ENCODE data around the gene STX11. TPM values are rescaled to one million over a fixed set of nuclear protein-coding genes. Genes with fewer than 3 reads are reported as not detected.

STX11 gene
- total RNA-seq, 5 donors from 2014 or later (not counting 1 experiment from before 2014, with no cell fraction given): 4.3 to 12.6 (median 10.7) TPM

- no peak overlapping the region for H3K27ac Mint-ChIP-seq
- peaks cover 33 to 51% (median 36%) of the 10 kb centered on the region in 3 donors for H3K4me1 Mint-ChIP-seq
- H3K27me3 ChIP-seq (replicated peaks in 1 of 2; ENCODE audit: control insufficient read depth in 2 of 2, extremely low read depth in 1 of 2, insufficient read depth in 2 of 2, low read length in 1 of 2): no peaks in the 10 kb centered on the region
- ChIA-PET POLR2A (interaction anchor here (0.6 kb wide), 2 partner anchors 334 to 1590 kb away, joined by 3 read pairs; no protein-coding TSS in a partner anchor), CTCF (no interaction called here)
- DNase-seq (no peak), ATAC-seq (replicated peaks in 1 of 4) (no peak)
- no peaks in the 10 kb centered on the region for H3K36me3 ChIP-seq (ENCODE audit: control insufficient read depth in 2 of 2, extremely low read depth in 1 of 2, insufficient read depth in 1 of 2, low read length in 1 of 2)
- WGBS (ENCODE audit: insufficient coverage): 90% methylated on average over 3 of the region's 5 CpGs
- H3K27me3 Mint-ChIP-seq: no peaks in the 10 kb centered on the region
- no peaks in the 10 kb centered on the region for H3K9me3 Mint-ChIP-seq
- H3K4me3 Mint-ChIP-seq: no peak overlapping the region
- no peak overlapping the region for H3K4me3 ChIP-seq (ENCODE audit: control insufficient read depth in 1 of 2, extremely low read depth in 1 of 2, low read length in 1 of 2)
- H3K4me1 ChIP-seq (ENCODE audit: control insufficient read depth in 1 of 2, extremely low read depth in 1 of 2, insufficient read depth in 2 of 2, low read length in 2 of 2): peaks cover 0 to 32% of the 10 kb centered on the region in 2 experiments
- no peak overlapping the region for H3K27ac ChIP-seq (ENCODE audit: low read length)
- peaks cover 37% of the 10 kb centered on the region for H3K36me3 Mint-ChIP-seq
- no peaks in the 10 kb centered on the region for H3K9me3 ChIP-seq
Measured at GRCh38 chr6:144153260-144153659, 2.9 kb downstream of the STX11 start.

- Histone ChIP-seq H3K9me3 (no peaks in the 10 kb centered on the region), H3K4me1 (ENCODE audit: control insufficient read depth in 1 of 2, extremely low read depth in 1 of 2, insufficient read depth in 2 of 2, low read length in 2 of 2) (peaks cover 0 to 32% of the 10 kb centered on the region in 2 experiments), H3K4me3 (ENCODE audit: control insufficient read depth in 1 of 2, extremely low read depth in 1 of 2, low read length in 1 of 2) (no peak overlapping the region), H3K36me3 (ENCODE audit: control insufficient read depth in 2 of 2, extremely low read depth in 1 of 2, insufficient read depth in 1 of 2, low read length in 1 of 2) (peaks cover 0 to 2% of the 10 kb centered on the region in 2 donors), H3K27me3 (replicated peaks in 1 of 2; ENCODE audit: control insufficient read depth in 2 of 2, extremely low read depth in 1 of 2, insufficient read depth in 2 of 2, low read length in 1 of 2) (no peaks in the 10 kb centered on the region), H3K27ac (ENCODE audit: low read length) (no peak overlapping the region)
- CTCF ChIA-PET: interaction anchor here in 1 of 2 donors (0.6 kb wide), 1 partner anchor 27 kb away, joined by 8 read pairs; no protein-coding TSS in a partner anchor
- POLR2A ChIA-PET: no interaction called here
- DNase-seq (no peak), ATAC-seq (replicated peaks in 1 of 4) (no peak)
- WGBS (ENCODE audit: insufficient coverage): no CpG with 5 or more reads among the region's 2 CpGs
- H3K4me1 Mint-ChIP-seq: peaks cover 33 to 51% (median 36%) of the 10 kb centered on the region in 3 donors
- no peaks in the 10 kb centered on the region for H3K9me3 Mint-ChIP-seq
- peaks cover 41% of the 10 kb centered on the region for H3K36me3 Mint-ChIP-seq
- H3K27me3 Mint-ChIP-seq: no peaks in the 10 kb centered on the region
- H3K27ac Mint-ChIP-seq: no peak overlapping the region
- no peak overlapping the region for H3K4me3 Mint-ChIP-seq
Measured at GRCh38 chr6:144153971-144154370, 3.7 kb downstream of the STX11 start.

- H3K4me3 ChIP-seq (ENCODE audit: control insufficient read depth in 1 of 2, extremely low read depth in 1 of 2, low read length in 1 of 2): no peak overlapping the region
- WGBS (ENCODE audit: insufficient coverage): no CpG with 5 or more reads among the region's 2 CpGs
- H3K4me1 ChIP-seq (ENCODE audit: control insufficient read depth in 1 of 2, extremely low read depth in 1 of 2, insufficient read depth in 2 of 2, low read length in 2 of 2): peaks cover 0 to 24% of the 10 kb centered on the region in 2 experiments
- Mint-ChIP-seq H3K4me3 (no peak overlapping the region), H3K9me3 (no peaks in the 10 kb centered on the region), H3K27ac (no peak overlapping the region), H3K27me3 (no peaks in the 10 kb centered on the region), H3K4me1 (peaks cover 28 to 48% (median 34%) of the 10 kb centered on the region in 3 donors), H3K36me3 (peaks cover 46% of the 10 kb centered on the region)
- peaks cover 0 to 2% of the 10 kb centered on the region in 2 donors for H3K36me3 ChIP-seq (ENCODE audit: control insufficient read depth in 2 of 2, extremely low read depth in 1 of 2, insufficient read depth in 1 of 2, low read length in 1 of 2)
- H3K27me3 ChIP-seq (replicated peaks in 1 of 2; ENCODE audit: control insufficient read depth in 2 of 2, extremely low read depth in 1 of 2, insufficient read depth in 2 of 2, low read length in 1 of 2): no peaks in the 10 kb centered on the region
- DNase-seq (no peak), ATAC-seq (replicated peaks in 1 of 4) (no peak)
- no peaks in the 10 kb centered on the region for H3K9me3 ChIP-seq
- ChIA-PET POLR2A (interaction anchor here in 1 of 2 donors (0.5 to 0.7 kb wide), 2 partner anchors 12 to 758 kb away, joined by 3 to 4 read pairs; no protein-coding TSS in a partner anchor), CTCF (interaction anchor here in 1 of 2 donors (1.0 kb wide), 1 partner anchor 11 kb away, joined by 8 read pairs; no protein-coding TSS in a partner anchor)
- H3K27ac ChIP-seq (ENCODE audit: low read length): no peak overlapping the region
Measured at GRCh38 chr6:144155529-144155928, 5.2 kb downstream of the STX11 start.

- H3K9me3 ChIP-seq: no peaks in the 10 kb centered on the region
Measured at GRCh38 chr6:144156338-144156737, 6.0 kb downstream of the STX11 start.

GRCh38 chr6:144156991-144157390 lies 6.7 kb downstream of the STX11 start:
- ChIA-PET POLR2A (interaction anchor here in 1 of 2 donors (0.5 kb wide), 1 partner anchor 623 kb away, joined by 4 read pairs; no protein-coding TSS in a partner anchor), CTCF (no interaction called here)
- Histone ChIP-seq H3K36me3 (ENCODE audit: control insufficient read depth in 2 of 2, extremely low read depth in 1 of 2, insufficient read depth in 1 of 2, low read length in 1 of 2) (peaks cover 0 to 2% of the 10 kb centered on the region in 2 donors), H3K4me3 (ENCODE audit: control insufficient read depth in 1 of 2, extremely low read depth in 1 of 2, low read length in 1 of 2) (no peak overlapping the region), H3K9me3 (no peaks in the 10 kb centered on the region), H3K4me1 (ENCODE audit: control insufficient read depth in 1 of 2, extremely low read depth in 1 of 2, insufficient read depth in 2 of 2, low read length in 2 of 2) (peaks cover 0 to 16% of the 10 kb centered on the region in 2 experiments), H3K27me3 (replicated peaks in 1 of 2; ENCODE audit: control insufficient read depth in 2 of 2, extremely low read depth in 1 of 2, insufficient read depth in 2 of 2, low read length in 1 of 2) (no peaks in the 10 kb centered on the region), H3K27ac (ENCODE audit: low read length) (no peak overlapping the region)
- DNase-seq (no peak), ATAC-seq (replicated peaks in 1 of 4) (no peak)
- H3K4me3 Mint-ChIP-seq: no peak overlapping the region
- no peaks in the 10 kb centered on the region for H3K9me3 Mint-ChIP-seq
- peaks cover 48% of the 10 kb centered on the region for H3K36me3 Mint-ChIP-seq
- peaks cover 16 to 37% (median 25%) of the 10 kb centered on the region in 3 donors for H3K4me1 Mint-ChIP-seq
- 100% methylated on average over 1 of the region's 3 CpGs for WGBS (ENCODE audit: insufficient coverage)
- no peaks in the 10 kb centered on the region for H3K27me3 Mint-ChIP-seq
- peak overlapping the region in 1 of 2 donors; percentile 69 for H3K27ac Mint-ChIP-seq

More at GRCh38 chr6:144156338-144156737, 6.0 kb downstream of the STX11 start:
- ChIA-PET POLR2A (interaction anchor here (0.5 kb wide), 2 partner anchors 623 to 758 kb away, joined by 3 to 4 read pairs; no protein-coding TSS in a partner anchor), CTCF (no interaction called here)
- H3K4me1 Mint-ChIP-seq: peaks cover 23 to 43% (median 32%) of the 10 kb centered on the region in 3 donors
- H3K27ac Mint-ChIP-seq: no peak overlapping the region
- ATAC-seq (replicated peaks in 1 of 4) (no peak), DNase-seq (no peak)
- H3K9me3 Mint-ChIP-seq: no peaks in the 10 kb centered on the region
- H3K36me3 ChIP-seq (ENCODE audit: control insufficient read depth in 2 of 2, extremely low read depth in 1 of 2, insufficient read depth in 1 of 2, low read length in 1 of 2): peaks cover 0 to 2% of the 10 kb centered on the region in 2 donors
- no peaks in the 10 kb centered on the region for H3K27me3 ChIP-seq (replicated peaks in 1 of 2; ENCODE audit: control insufficient read depth in 2 of 2, extremely low read depth in 1 of 2, insufficient read depth in 2 of 2, low read length in 1 of 2)
- H3K4me1 ChIP-seq (ENCODE audit: control insufficient read depth in 1 of 2, extremely low read depth in 1 of 2, insufficient read depth in 2 of 2, low read length in 2 of 2): peaks cover 0 to 21% of the 10 kb centered on the region in 2 experiments
- H3K36me3 Mint-ChIP-seq: peaks cover 46% of the 10 kb centered on the region
- H3K4me3 ChIP-seq (ENCODE audit: control insufficient read depth in 1 of 2, extremely low read depth in 1 of 2, low read length in 1 of 2): no peak overlapping the region
- H3K27ac ChIP-seq (ENCODE audit: low read length): no peak overlapping the region
- no peak overlapping the region for H3K4me3 Mint-ChIP-seq
- H3K27me3 Mint-ChIP-seq: no peaks in the 10 kb centered on the region
- no CpG with 5 or more reads among the region's 3 CpGs for WGBS (ENCODE audit: insufficient coverage)

- H3K36me3 Mint-ChIP-seq: peaks cover 51% of the 10 kb centered on the region
Measured at GRCh38 chr6:144158133-144158532, 7.8 kb downstream of the STX11 start.

More at GRCh38 chr6:144158133-144158532, 7.8 kb downstream of the STX11 start:
- H3K9me3 Mint-ChIP-seq: no peaks in the 10 kb centered on the region
- Histone ChIP-seq H3K27ac (ENCODE audit: low read length) (no peak overlapping the region), H3K9me3 (no peaks in the 10 kb centered on the region), H3K36me3 (ENCODE audit: control insufficient read depth in 2 of 2, extremely low read depth in 1 of 2, insufficient read depth in 1 of 2, low read length in 1 of 2) (peaks cover 0 to 2% of the 10 kb centered on the region in 2 donors), H3K4me1 (ENCODE audit: control insufficient read depth in 1 of 2, extremely low read depth in 1 of 2, insufficient read depth in 2 of 2, low read length in 2 of 2) (peaks cover 0 to 12% of the 10 kb centered on the region in 2 experiments), H3K4me3 (ENCODE audit: control insufficient read depth in 1 of 2, extremely low read depth in 1 of 2, low read length in 1 of 2) (no peak overlapping the region), H3K27me3 (replicated peaks in 1 of 2; ENCODE audit: control insufficient read depth in 2 of 2, extremely low read depth in 1 of 2, insufficient read depth in 2 of 2, low read length in 1 of 2) (no peaks in the 10 kb centered on the region)
- H3K27me3 Mint-ChIP-seq: no peaks in the 10 kb centered on the region
- H3K4me1 Mint-ChIP-seq: peaks cover 10 to 31% (median 14%) of the 10 kb centered on the region in 3 donors
- POLR2A ChIA-PET: no interaction called here
- CTCF ChIA-PET: no interaction called here
- DNase-seq (no peak), ATAC-seq (replicated peaks in 1 of 4) (no peak)
- H3K27ac Mint-ChIP-seq: no peak overlapping the region
- 100% methylated on average over 3 of the region's 3 CpGs for WGBS (ENCODE audit: insufficient coverage)
- no peak overlapping the region for H3K4me3 Mint-ChIP-seq

All from T-cell (primary cell).